Neural progenitor cell (in vitro differentiated cells): ENCODE data around the gene GLCE.

ENCODE experiments used
- EZH2 ChIP-seq: fragments of 200-600 bp; sonication (generic); IDR thresholded peaks from 2 replicates; pipeline ENCODE4 v1.6.1; 2017; ENCODE audit warnings: antibody characterized with exemption, mild to moderate bottlenecking, moderate library complexity
- EZH2phosphoT487 ChIP-seq: fragments of 200-600 bp; sonication (generic); IDR thresholded peaks from 2 replicates; pipeline ENCODE4 v1.6.1; 2017; ENCODE audit warnings: antibody characterized with exemption
- TF ChIP-seq, protein P1 (sequence below): fragments of 200-600 bp; sonication (generic); IDR thresholded peaks from 2 replicates; pipeline ENCODE4 v1.5.1; 2017; ENCODE audit warnings: antibody characterized with exemption, mild to moderate bottlenecking

DNA sequence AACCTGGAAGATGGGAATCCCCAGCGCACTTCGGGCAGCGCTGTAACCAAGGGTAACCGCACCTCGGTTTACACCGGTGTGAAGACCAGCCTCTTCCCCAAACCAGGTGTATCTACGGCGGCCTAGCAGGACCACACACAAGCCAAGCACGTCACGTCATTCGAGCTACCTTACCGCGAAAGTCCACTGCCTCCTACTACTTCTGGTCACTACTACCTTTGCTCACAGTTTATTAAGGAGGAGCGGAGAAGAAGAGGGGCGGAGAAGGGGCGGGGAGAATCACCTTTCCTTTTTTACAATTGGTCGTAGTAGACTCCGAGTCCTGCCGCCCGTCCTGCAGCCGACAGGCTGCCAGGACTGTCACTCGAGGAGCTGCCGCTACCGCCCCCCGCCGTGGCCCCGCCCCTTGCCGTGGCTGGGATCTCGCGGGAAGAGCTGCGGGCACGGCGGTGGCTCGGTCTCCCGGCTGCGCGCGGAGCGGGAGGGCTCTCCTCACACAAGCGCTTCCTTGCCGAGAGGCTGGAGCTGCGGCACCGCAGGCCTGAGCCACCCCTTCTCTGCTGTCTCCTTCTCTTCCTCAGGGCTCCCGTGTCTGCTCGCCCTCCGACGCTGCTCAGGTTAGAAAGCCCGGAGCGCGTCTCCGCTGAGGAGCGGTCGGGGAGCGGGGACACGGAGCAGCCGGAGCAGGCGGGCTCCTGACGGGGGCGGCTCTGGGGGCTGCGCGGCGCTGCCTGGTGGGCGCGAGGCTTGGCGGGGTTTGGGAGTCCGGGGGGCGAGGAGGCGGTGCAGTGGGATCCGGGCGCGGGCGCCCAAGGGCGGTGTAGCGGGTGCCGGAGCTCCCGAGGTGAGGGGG is at the start of gene GLCE:
- TF ChIP-seq, protein P1, sequence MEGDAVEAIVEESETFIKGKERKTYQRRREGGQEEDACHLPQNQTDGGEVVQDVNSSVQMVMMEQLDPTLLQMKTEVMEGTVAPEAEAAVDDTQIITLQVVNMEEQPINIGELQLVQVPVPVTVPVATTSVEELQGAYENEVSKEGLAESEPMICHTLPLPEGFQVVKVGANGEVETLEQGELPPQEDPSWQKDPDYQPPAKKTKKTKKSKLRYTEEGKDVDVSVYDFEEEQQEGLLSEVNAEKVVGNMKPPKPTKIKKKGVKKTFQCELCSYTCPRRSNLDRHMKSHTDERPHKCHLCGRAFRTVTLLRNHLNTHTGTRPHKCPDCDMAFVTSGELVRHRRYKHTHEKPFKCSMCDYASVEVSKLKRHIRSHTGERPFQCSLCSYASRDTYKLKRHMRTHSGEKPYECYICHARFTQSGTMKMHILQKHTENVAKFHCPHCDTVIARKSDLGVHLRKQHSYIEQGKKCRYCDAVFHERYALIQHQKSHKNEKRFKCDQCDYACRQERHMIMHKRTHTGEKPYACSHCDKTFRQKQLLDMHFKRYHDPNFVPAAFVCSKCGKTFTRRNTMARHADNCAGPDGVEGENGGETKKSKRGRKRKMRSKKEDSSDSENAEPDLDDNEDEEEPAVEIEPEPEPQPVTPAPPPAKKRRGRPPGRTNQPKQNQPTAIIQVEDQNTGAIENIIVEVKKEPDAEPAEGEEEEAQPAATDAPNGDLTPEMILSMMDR, result no peak
- no peak for TF ChIP-seq EZH2
- peak; percentile 24 for TF ChIP-seq EZH2phosphoT487
